A549 (cell line): ENCODE measurements around the gene EXOSC7.

Source experiments
- JUNB ChIP-seq: fragments of >200 bp; sonication (Bioruptor Twin); formaldehyde crosslinking; IDR thresholded peaks from 2 replicates; pipeline ENCODE4 v1.6.1; 2016
- POLR2A ChIP-seq: IDR thresholded peaks from 2 replicates; pipeline ENCODE4 v1.6.1; 2012; ENCODE audit warnings: mild to moderate bottlenecking, low read length
- RARB ChIP-seq: fragments of 250-450 bp; sonication (Bioruptor Pico); IDR thresholded peaks from 2 replicates; pipeline ENCODE4 v1.8.0; 2021; ENCODE audit warnings: mild to moderate bottlenecking, moderate library complexity
- TF ChIP-seq, protein P1 (sequence below): fragments of >200 bp; sonication (Bioruptor Twin); formaldehyde crosslinking; IDR thresholded peaks from 3 replicates; pipeline ENCODE4 v1.5.1; 2016
- TF ChIP-seq, protein P2 (sequence below): fragments of 250-450 bp; sonication (Bioruptor Pico); IDR thresholded peaks from 2 replicates; pipeline ENCODE4 v1.5.0; 2020; ENCODE audit warnings: low read depth, mild to moderate bottlenecking, moderate library complexity

DNA sequence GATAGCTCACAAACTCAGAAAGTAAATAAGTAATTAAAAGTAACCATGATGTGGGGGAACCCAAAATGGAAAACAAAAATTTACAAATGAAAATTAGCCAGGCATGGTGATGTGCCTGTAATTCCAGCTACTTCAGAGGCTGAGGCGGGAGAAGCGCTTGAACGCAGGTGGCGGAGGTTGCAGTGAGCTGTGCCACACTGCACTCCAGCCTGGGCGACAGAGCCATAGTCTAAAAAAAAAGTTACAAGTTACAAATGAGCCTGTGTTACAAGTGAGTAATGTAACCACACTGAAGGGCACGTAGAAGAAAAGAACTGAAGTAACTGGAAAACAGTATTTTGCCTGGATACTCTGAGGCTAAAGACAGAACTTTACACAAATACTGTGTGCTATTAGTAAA is 11.3 kb downstream of the EXOSC7 start:
- TF ChIP-seq RARB (CRISPR knock-in tag) (no peak), JUNB (no peak), POLR2A (no peak)
- TF ChIP-seq, protein P1, sequence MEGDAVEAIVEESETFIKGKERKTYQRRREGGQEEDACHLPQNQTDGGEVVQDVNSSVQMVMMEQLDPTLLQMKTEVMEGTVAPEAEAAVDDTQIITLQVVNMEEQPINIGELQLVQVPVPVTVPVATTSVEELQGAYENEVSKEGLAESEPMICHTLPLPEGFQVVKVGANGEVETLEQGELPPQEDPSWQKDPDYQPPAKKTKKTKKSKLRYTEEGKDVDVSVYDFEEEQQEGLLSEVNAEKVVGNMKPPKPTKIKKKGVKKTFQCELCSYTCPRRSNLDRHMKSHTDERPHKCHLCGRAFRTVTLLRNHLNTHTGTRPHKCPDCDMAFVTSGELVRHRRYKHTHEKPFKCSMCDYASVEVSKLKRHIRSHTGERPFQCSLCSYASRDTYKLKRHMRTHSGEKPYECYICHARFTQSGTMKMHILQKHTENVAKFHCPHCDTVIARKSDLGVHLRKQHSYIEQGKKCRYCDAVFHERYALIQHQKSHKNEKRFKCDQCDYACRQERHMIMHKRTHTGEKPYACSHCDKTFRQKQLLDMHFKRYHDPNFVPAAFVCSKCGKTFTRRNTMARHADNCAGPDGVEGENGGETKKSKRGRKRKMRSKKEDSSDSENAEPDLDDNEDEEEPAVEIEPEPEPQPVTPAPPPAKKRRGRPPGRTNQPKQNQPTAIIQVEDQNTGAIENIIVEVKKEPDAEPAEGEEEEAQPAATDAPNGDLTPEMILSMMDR: no peak
- TF ChIP-seq, protein P2, sequence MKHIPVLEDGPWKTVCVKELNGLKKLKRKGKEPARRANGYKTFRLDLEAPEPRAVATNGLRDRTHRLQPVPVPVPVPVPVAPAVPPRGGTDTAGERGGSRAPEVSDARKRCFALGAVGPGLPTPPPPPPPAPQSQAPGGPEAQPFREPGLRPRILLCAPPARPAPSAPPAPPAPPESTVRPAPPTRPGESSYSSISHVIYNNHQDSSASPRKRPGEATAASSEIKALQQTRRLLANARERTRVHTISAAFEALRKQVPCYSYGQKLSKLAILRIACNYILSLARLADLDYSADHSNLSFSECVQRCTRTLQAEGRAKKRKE (CRISPR knock-in tag): no peak
